ENCODE measurements around the gene KRT26.
A peak's percentile ranks its signal among the peaks of the same experiment; 100 is the strongest.

KRT26 gene

GRCh38 chr17:40772101-40772500 lies at the start of gene KRT26:
TSS of gene KRT26 (minus strand) at chr17:40772201. CDS start at chr17:40772113, 88 bp downstream.
- no peak for TF ChIP-seq CTCF (IDR thresholded peaks at IDR 0.05; ENCODE audit: low read depth, low read length)
- DNase-seq (ENCODE audit: extremely low read depth, low read depth): no peak

- no peak for TF ChIP-seq CTCF (IDR thresholded peaks at IDR 0.05; ENCODE audit: low read depth, low read length)
Observed at GRCh38 chr17:40821536-40821935, 49.5 kb upstream of the KRT26 start.

GRCh38 chr17:40820228-40820838 lies 48.3 kb upstream of the KRT26 start:
- no peak for TF ChIP-seq CTCF (IDR thresholded peaks at IDR 0.05; ENCODE audit: low read depth, low read length)
- DNase-seq (ENCODE audit: extremely low read depth, low read depth): no peak

More at GRCh38 chr17:40821536-40821935, 49.5 kb upstream of the KRT26 start:
- no peak for DNase-seq (ENCODE audit: extremely low read depth, low read depth)

GRCh38 chr17:40819528-40820125 lies 47.6 kb upstream of the KRT26 start:
- no peak for TF ChIP-seq CTCF (IDR thresholded peaks at IDR 0.05; ENCODE audit: low read depth, low read length)
- no peak for DNase-seq (ENCODE audit: extremely low read depth, low read depth)

- TF ChIP-seq CTCF (IDR thresholded peaks at IDR 0.05; ENCODE audit: low read depth, low read length): no peak
- DNase-seq (ENCODE audit: extremely low read depth, low read depth): peak; percentile 44
Observed at GRCh38 chr17:40818733-40819527, 46.9 kb upstream of the KRT26 start.

GRCh38 chr17:40818343-40818732 lies 46.3 kb upstream of the KRT26 start:
- DNase-seq (ENCODE audit: extremely low read depth, low read depth): no peak
- no peak for TF ChIP-seq CTCF (IDR thresholded peaks at IDR 0.05; ENCODE audit: low read depth, low read length)

Measured in AG09319 (cell line).